ENCODE data around the gene MOB2.

- TF ChIP-seq NFRKB (IDR thresholded peaks at IDR 0.05) (no peak), SP1 (IDR thresholded peaks at IDR 0.05) (no peak), BHLHE40 (IDR thresholded peaks at IDR 0.05; ENCODE audit: borderline replicate concordance) (no peak), HDGF (IDR thresholded peaks at IDR 0.05; ENCODE audit: borderline replicate concordance) (no peak)
Observed at GRCh38 chr11:1529774-1530173, 43.2 kb upstream of the MOB2 start.

All from HEK293T (cell line).